ENCODE results near the gene ADGRB3. TPM values are rescaled to one million over a fixed set of nuclear protein-coding genes. Genes with fewer than 3 reads are reported as not detected.

ADGRB3 gene
- polyA plus RNA-seq, 3 donors: 0.04 to 0.23 (median 0.05) TPM

DNA sequence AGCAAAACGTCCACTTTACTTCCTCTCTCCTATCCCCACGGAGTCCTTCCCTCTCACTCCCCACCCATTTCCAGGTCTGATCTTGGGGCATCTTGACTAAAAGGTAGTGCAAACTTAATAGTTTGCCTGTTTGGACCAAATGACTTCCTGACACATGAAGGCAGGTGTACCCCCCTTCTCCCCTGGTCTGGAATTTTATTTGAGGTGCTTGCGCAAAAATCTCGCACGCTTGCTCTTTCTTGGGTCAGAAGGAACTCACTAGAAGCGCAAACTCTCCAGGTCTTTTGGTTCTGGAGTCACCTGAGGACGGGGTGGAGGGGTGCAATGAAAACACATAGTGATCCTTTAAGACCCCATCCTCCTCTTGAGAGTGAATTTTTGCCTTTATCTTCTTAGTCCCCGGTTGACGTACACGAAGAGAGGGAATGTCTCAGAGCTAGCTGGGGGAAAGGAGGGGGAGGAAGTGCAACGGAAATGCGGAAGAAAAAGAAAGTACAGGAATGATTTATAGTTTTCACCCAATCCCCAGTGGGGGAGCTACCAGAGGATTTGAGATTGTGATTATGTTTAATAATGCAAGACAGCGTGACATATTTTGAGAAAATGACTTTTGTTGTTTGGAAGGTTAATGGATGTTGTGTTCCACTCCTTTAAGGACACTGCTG lies 4.9 kb downstream of the ADGRB3 start:
- H3K9ac ChIP-seq (ENCODE audit: insufficient read depth, low read length, poor library complexity, severe bottlenecking): no peak overlapping the region
- DNase-seq: peak in 1 of 3 donors; percentile 14
- H3K79me2 ChIP-seq (ENCODE audit: insufficient read depth, low read length): no peaks in the 10 kb centered on the region
- H3K4me1 ChIP-seq (ENCODE audit: control insufficient read depth in 1 of 2, insufficient read depth in 2 of 2, low read length in 2 of 2): peaks cover 19 to 20% of the 10 kb centered on the region in 2 donors
- no peaks in the 10 kb centered on the region for H3K36me3 ChIP-seq (replicated peaks in 1 of 2; ENCODE audit: control insufficient read depth in 1 of 2, insufficient read depth in 2 of 2, low read length in 2 of 2)
- Mint-ChIP-seq H3K27me3 (ENCODE audit: low read depth in 3 of 3) (peaks cover 26 to 46% (median 30%) of the 10 kb centered on the region in 3 donors), H3K4me3 (peak overlapping the region; percentile 71 to 89), H3K9me3 (peaks cover 0 to 10% (median 0%) of the 10 kb centered on the region in 7 donors), H3K36me3 (peaks cover 0 to 5% of the 10 kb centered on the region in 2 donors), H3K27ac (peak overlapping the region in 3 of 7 donors; percentile 2 to 41 (median 10)), H3K4me1 (peaks cover 28% of the 10 kb centered on the region)
- peak overlapping the region; percentile 26 for H2AFZ ChIP-seq (ENCODE audit: insufficient read depth, low read depth, low read length, poor library complexity, severe bottlenecking)
- peaks cover 22% of the 10 kb centered on the region in 2 donors for H3K27me3 ChIP-seq (ENCODE audit: control insufficient read depth in 2 of 2, insufficient read depth in 2 of 2, low read length in 2 of 2)
- 20% methylated on average over 6 of the region's 13 CpGs for WGBS (ENCODE audit: insufficient coverage)
- peak overlapping the region; percentile 45 for H3K4me2 ChIP-seq (replicated peaks; ENCODE audit: extremely low read depth, low read length, poor library complexity, severe bottlenecking)
- peak overlapping the region in 1 of 3 experiments; percentile 57 for H3K4me3 ChIP-seq (replicated peaks in 1 of 3; ENCODE audit: low read depth in 2 of 3, low read length in 3 of 3)
- TF ChIP-seq, protein P1, sequence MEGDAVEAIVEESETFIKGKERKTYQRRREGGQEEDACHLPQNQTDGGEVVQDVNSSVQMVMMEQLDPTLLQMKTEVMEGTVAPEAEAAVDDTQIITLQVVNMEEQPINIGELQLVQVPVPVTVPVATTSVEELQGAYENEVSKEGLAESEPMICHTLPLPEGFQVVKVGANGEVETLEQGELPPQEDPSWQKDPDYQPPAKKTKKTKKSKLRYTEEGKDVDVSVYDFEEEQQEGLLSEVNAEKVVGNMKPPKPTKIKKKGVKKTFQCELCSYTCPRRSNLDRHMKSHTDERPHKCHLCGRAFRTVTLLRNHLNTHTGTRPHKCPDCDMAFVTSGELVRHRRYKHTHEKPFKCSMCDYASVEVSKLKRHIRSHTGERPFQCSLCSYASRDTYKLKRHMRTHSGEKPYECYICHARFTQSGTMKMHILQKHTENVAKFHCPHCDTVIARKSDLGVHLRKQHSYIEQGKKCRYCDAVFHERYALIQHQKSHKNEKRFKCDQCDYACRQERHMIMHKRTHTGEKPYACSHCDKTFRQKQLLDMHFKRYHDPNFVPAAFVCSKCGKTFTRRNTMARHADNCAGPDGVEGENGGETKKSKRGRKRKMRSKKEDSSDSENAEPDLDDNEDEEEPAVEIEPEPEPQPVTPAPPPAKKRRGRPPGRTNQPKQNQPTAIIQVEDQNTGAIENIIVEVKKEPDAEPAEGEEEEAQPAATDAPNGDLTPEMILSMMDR (IDR thresholded peaks at IDR 0.05): no peak
- intact Hi-C loops (cut with micrococcal nuclease): no loop called here
- H4K20me1 ChIP-seq (ENCODE audit: insufficient read depth, low read length): no peaks in the 10 kb centered on the region
- no peak overlapping the region for H3K27ac ChIP-seq (ENCODE audit: low read depth in 1 of 2, low read length in 2 of 2)
- no peaks in the 10 kb centered on the region for H3K9me3 ChIP-seq (replicated peaks in 1 of 2; ENCODE audit: control insufficient read depth in 1 of 2, insufficient read depth in 1 of 2, low read length in 2 of 2)

DNA sequence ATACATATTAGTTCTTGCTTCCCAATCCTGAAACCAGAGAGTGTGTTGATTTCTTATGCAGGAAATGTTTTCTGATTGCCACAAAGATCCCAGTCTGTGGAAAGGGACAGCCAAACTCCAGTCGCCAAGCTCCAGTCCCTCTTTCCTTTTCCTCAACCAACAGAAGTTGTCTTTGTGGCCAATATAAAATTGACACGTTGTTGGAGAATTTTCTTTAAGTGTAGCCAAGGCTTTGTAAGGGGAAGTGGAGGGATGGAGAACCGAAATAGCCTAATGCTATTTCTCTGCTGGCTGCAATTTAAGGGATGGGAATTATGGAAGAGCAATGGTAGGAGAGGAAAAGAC lies 5.4 kb downstream of the ADGRB3 start:
- peaks cover 25% of the 10 kb centered on the region for H3K4me1 Mint-ChIP-seq
- H3K36me3 Mint-ChIP-seq: peaks cover 0 to 5% of the 10 kb centered on the region in 2 donors
- H3K27me3 Mint-ChIP-seq (ENCODE audit: low read depth in 3 of 3): peaks cover 23 to 43% (median 27%) of the 10 kb centered on the region in 3 donors
- no peak overlapping the region for H2AFZ ChIP-seq (ENCODE audit: insufficient read depth, low read depth, low read length, poor library complexity, severe bottlenecking)
- no peak for DNase-seq
- TF ChIP-seq, protein P1 (IDR thresholded peaks at IDR 0.05): no peak
- H3K9me3 ChIP-seq (replicated peaks in 1 of 2; ENCODE audit: control insufficient read depth in 1 of 2, insufficient read depth in 1 of 2, low read length in 2 of 2): no peaks in the 10 kb centered on the region
- no peaks in the 10 kb centered on the region for H3K36me3 ChIP-seq (replicated peaks in 1 of 2; ENCODE audit: control insufficient read depth in 1 of 2, insufficient read depth in 2 of 2, low read length in 2 of 2)
- no peaks in the 10 kb centered on the region for H3K79me2 ChIP-seq (ENCODE audit: insufficient read depth, low read length)
- H3K9me3 Mint-ChIP-seq: peaks cover 0 to 6% (median 0%) of the 10 kb centered on the region in 7 donors
- H3K27me3 ChIP-seq (ENCODE audit: control insufficient read depth in 2 of 2, insufficient read depth in 2 of 2, low read length in 2 of 2): peaks cover 20 to 22% of the 10 kb centered on the region in 2 donors
- H3K9ac ChIP-seq (ENCODE audit: insufficient read depth, low read length, poor library complexity, severe bottlenecking): no peak overlapping the region
- no peak overlapping the region for H3K27ac ChIP-seq (ENCODE audit: low read depth in 1 of 2, low read length in 2 of 2)
- intact Hi-C loops (cut with micrococcal nuclease): no loop called here
- peak overlapping the region in 1 of 2 donors; percentile 89 for H3K4me3 Mint-ChIP-seq
- H3K4me1 ChIP-seq (ENCODE audit: control insufficient read depth in 1 of 2, insufficient read depth in 2 of 2, low read length in 2 of 2): peaks cover 17 to 19% of the 10 kb centered on the region in 2 donors
- H3K4me3 ChIP-seq (replicated peaks in 1 of 3; ENCODE audit: low read depth in 2 of 3, low read length in 3 of 3): peak overlapping the region in 1 of 3 experiments; percentile 57
- WGBS (ENCODE audit: insufficient coverage): 30% methylated on average over 1 of the region's 3 CpGs
- peak overlapping the region in 3 of 7 donors; percentile 4 to 21 (median 10) for H3K27ac Mint-ChIP-seq
- H4K20me1 ChIP-seq (ENCODE audit: insufficient read depth, low read length): no peaks in the 10 kb centered on the region
- peak overlapping the region; percentile 45 for H3K4me2 ChIP-seq (replicated peaks; ENCODE audit: extremely low read depth, low read length, poor library complexity, severe bottlenecking)
